Activated naive CD4-positive, alpha-beta T cell treated with anti-CD3 and anti-CD28 coated beads, Interleukin-2, amount 50 U/mL, for 72 hours (primary cell): ENCODE data around the gene STEEP1. TPM values are rescaled to one million over a fixed set of nuclear protein-coding genes. Genes with fewer than 3 reads are reported as not detected.
A peak's percentile ranks its signal among the peaks of the same experiment; 100 is the strongest.
"Not testable (repeated sequence)": the region's sequence is repeated elsewhere in the genome, so short reads cannot be mapped to it uniquely, and the experiment has no call there.

Source experiments
- ATAC-seq, 2 donors: fragments of 150-1000 bp; cut with Tn5 transposase; 2 replicates each; pipeline ENCODE4 v1.10.0; 2021; ENCODE audit warnings: mild to moderate bottlenecking in 2 of 2, moderate library complexity in 2 of 2
- DNase-seq, 2 donors: peaks; one replicate each; pipeline ENCODE4 v3.0.0; 2021 to 2022; ENCODE audit warnings: low spot score in 2 of 2
- H3K27ac Mint-ChIP-seq, 2 donors: one replicate each; pipeline ENCODE4 v1.8.0; 2022; ENCODE audit warnings: mild to moderate bottlenecking in 2 of 2, mixed read lengths in 2 of 2
- H3K36me3 Mint-ChIP-seq, 2 donors: one replicate each; pipeline ENCODE4 v1.8.0; 2022; ENCODE audit warnings: mixed read lengths in 2 of 2
- H3K9me3 Mint-ChIP-seq, 2 donors: one replicate each; pipeline ENCODE4 v1.8.0; 2022; ENCODE audit warnings: mixed read lengths in 2 of 2
- total RNA-seq, 2 donors: library from RNA; stranded (reverse); gene quantifications; one replicate each; pipeline ENCODE4 v1.2.3, GENCODE V29; 2022

STEEP1 gene
- total RNA-seq, 2 donors from 2014 or later: 22.0 to 25.5 TPM

DNA sequence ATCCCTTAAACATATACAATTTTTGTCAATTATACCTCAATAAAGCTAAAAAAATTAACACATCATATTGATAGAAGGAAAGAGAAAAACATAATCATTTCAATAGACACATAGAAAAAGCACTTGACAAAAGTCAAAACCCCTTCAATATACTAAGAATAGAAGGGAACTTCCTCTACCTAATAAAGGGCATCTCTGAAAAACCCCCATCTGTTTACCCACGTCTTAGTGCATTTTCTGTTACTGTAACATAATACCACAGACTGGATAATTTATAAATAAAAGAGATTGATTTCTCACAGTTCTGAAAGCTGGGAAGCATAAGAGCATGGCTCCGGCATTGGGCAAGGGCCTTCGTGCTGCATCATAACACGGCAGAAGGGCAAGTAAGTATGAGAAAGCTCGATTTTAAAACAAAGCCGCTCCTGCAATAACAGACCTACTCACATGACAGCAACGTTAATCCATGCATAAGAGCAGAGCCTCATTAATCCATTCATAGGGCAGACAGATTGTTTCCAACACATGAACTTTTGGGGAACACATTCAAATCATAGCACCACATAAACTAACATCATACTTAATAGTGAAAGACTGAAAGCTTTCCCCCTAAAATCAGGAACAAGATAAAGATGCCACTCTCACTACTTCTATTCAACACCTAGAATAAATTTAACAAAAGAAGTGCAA, 15.7 kb downstream of the STEEP1 start:
- no peaks in the 10 kb centered on the region for H3K36me3 Mint-ChIP-seq
- no peak overlapping the region for H3K27ac Mint-ChIP-seq
- ATAC-seq (no peak), DNase-seq (no peak)
- no peaks in the 10 kb centered on the region for H3K9me3 Mint-ChIP-seq

DNA sequence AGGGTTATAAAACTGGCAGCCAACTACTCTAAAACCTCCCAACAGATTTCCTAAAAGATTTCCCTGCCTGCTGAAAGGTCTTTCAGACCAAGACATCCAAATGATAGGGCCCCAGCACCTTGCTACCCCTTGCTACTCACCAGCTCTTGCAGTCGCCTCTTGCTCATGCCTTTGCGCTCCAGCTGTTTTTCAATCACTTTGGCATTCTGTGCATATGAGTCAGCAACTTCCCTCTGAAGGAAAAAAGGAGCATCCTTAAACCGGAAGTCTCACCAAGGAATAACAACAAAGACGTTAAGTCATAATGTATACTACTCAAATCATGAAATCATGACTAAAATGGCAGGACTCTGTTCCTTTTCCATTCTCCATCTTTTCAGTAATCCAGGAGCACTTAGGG, 24.0 kb downstream of the STEEP1 start:
- Mint-ChIP-seq H3K36me3 (no peaks in the 10 kb centered on the region), H3K27ac (no peak overlapping the region), H3K9me3 (no peaks in the 10 kb centered on the region)
- no peak for ATAC-seq
- DNase-seq: no peak

DNA sequence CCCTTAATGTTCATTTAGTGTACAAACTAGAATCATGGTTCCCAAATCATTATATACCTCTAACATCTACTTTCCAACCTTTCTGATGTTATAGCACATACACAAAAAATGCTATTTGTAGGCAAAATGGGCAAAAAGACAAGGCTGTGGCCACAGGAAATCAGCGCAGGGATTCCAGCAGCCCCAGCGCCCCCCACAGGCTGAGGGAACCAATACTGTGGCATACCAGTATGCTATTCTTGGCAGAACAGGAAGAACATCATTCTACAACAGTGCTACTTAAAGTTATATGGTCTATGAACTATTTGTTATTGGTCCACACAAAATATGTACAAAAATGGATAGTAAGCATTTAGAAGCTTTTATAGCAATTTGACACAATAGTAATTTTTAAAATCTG, 25.3 kb downstream of the STEEP1 start:
- no peak for ATAC-seq
- DNase-seq: no peak
- Mint-ChIP-seq H3K27ac (no peak overlapping the region), H3K36me3 (no peaks in the 10 kb centered on the region), H3K9me3 (no peaks in the 10 kb centered on the region)

DNA sequence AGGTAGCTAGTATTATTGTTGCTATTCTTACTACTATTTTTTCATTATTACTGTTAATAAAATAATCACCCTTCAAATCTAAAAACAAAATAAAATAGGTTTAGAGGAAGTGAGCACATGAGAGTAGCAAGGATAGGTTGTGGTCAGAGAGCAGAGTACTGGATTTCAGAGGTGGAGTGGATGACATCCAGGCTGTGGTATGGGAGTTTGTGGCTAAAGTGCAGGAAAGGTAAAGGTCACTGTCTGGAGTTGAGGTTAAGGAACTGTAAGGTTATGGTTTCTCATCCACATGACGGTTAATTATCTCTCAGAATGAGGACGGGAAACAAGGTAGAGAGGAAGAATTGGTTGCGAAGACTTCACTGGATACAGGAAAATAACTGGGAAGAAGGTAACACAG, 27.7 kb downstream of the STEEP1 start:
- no peaks in the 10 kb centered on the region for H3K36me3 Mint-ChIP-seq
- ATAC-seq (no peak), DNase-seq (no peak)
- H3K9me3 Mint-ChIP-seq: no peaks in the 10 kb centered on the region
- H3K27ac Mint-ChIP-seq: no peak overlapping the region

DNA sequence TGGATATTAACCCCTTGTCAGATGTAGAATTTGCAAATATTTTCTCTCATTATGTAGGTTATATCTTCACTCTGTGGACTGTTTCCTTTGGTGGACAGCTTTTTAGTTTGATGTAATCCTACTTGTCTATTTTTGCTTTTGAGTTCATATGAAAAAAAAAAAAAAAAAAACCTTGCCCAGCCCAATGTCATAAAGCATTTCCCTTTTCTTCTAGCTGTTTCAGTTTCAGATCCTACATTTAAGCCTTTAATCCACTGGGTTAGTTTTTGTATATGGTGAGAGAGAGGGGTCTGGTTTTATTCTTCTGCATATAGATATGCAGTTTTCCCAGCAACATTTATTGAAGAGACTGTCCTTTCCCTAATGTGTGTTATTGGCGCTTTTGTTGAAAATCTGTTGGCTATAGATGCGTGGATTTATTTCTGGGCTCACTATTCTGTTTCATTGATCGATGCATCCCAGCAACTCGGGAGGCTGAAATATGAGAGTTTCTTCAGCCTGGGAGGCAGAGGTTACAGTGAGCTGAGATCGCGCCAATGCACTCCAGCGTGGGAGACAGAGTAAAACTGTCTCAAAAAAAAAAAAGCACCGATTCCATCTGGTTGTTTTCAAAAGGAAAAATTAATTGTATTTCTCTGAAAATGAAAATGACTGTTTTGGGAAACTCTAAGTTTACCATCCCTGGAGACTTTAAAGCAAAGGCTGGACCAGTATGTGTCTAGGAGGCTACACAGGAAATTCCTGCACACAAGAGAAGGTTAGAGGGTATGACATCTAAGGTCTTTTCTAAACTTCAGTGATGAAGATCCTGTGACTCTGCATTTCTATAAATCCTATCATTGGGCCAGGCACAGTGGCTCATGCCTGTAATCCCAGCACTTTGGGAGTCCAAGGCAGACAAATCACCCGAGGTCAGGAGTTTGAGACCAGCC, 35.6 kb downstream of the STEEP1 start:
- DNase-seq (no peak), ATAC-seq (no peak)
- no peaks in the 10 kb centered on the region for H3K9me3 Mint-ChIP-seq
- no peak overlapping the region for H3K27ac Mint-ChIP-seq
- no peaks in the 10 kb centered on the region for H3K36me3 Mint-ChIP-seq

DNA sequence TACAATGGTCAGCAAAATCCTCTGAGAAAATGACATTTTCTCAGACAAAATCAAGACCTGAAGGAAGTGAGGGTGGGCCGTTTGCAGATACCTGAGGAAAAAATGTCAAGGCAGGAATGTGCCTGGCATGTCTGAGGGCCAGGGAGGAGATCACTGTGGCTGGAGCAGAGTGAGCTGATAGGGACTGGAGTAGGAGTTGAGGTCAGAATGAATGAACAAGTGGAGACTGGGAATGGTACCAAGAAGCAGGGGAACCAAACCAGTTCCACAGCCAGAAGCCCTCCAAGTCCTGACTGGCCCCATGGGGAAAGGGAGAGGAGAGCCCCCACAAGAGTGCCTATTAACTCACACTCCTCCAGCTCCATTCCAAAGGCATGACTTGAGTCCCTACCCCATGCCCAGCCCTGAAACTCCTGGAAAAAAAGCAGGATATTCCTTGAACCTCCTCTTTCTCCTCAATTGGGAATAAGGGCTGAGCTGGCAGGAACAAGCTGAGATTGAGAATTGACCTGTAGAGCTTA, 41.5 kb downstream of the STEEP1 start:
- Mint-ChIP-seq H3K9me3 (no peaks in the 10 kb centered on the region), H3K36me3 (no peaks in the 10 kb centered on the region), H3K27ac (peak overlapping the region in 1 of 2 donors; percentile 84)
- DNase-seq: no peak
- ATAC-seq: no peak

DNA sequence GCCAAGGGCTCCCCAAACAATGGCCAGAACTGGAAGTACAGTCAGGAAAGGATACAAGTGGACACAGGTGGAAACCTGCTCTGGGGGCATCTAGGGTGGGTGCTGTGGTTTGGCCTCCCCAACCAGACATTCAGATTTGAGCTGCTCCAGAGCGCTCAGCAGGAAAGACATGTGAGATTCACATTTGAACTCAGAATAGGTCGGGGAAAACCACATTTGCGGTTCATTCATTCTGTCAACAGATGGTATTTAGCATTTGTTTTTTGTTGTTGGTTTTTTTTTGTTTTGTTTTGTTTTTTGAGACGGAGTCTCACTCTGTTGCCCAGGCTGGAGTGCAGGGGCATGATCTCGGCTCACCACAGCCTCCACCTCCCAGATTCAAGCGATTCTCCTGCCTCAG, 44.0 kb downstream of the STEEP1 start:
- H3K36me3 Mint-ChIP-seq: no peaks in the 10 kb centered on the region
- H3K9me3 Mint-ChIP-seq: no peaks in the 10 kb centered on the region
- no peak for ATAC-seq
- DNase-seq: no peak
- no peak overlapping the region for H3K27ac Mint-ChIP-seq

DNA sequence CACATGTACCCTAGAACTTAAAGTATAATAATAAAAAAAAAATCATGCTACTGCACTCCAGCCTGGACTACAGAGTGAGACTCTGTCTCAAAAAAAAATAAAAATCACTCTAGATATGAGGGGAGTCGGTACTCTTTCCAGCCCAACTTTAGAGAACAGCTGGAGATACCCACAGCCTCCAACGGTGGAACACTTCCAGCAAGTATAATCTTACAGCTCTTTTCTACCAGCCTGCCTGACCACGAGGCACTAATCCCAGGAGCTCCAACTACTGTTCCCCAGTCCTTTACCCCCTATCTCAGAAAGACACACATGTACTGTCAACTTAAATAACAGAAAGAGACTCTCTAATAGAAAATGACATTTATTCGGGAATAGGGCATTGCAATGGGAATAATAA, 46.8 kb downstream of the STEEP1 start:
- ATAC-seq: no peak
- no peaks in the 10 kb centered on the region for H3K36me3 Mint-ChIP-seq
- no peak for DNase-seq
- no peaks in the 10 kb centered on the region for H3K9me3 Mint-ChIP-seq
- no peak overlapping the region for H3K27ac Mint-ChIP-seq

DNA sequence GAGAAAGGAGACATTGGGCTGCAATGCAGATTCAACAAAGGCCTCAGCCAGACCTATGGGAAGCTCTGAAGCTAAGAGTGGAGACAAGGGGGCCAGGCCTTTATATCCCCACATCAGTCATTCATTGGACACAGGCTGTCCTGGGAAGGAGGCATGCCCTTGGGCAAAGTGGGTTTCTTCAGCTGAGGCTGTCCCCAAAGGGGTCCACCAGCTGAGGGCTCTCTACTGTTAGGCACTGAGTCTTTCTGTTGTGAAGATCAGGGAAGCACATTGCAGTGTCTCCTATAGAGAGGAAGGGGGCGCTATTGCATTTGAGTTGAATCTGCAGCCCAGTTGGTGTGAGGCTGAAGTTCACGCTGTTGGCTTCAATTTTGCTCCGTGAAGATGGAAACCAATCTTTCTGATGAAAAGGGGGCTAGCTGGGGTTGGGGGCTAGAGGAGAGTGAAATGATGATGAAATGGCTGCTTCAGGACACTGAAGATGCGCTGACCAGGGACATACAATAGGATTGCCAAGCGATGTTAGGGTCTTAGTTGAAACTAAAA, 49.0 kb downstream of the STEEP1 start:
- DNase-seq: peak; percentile 26 to 54
- H3K27ac Mint-ChIP-seq: peak overlapping the region; percentile 28 to 51
- no peaks in the 10 kb centered on the region for H3K36me3 Mint-ChIP-seq
- peak; percentile 87 to 89 for ATAC-seq
- H3K9me3 Mint-ChIP-seq: no peaks in the 10 kb centered on the region

DNA sequence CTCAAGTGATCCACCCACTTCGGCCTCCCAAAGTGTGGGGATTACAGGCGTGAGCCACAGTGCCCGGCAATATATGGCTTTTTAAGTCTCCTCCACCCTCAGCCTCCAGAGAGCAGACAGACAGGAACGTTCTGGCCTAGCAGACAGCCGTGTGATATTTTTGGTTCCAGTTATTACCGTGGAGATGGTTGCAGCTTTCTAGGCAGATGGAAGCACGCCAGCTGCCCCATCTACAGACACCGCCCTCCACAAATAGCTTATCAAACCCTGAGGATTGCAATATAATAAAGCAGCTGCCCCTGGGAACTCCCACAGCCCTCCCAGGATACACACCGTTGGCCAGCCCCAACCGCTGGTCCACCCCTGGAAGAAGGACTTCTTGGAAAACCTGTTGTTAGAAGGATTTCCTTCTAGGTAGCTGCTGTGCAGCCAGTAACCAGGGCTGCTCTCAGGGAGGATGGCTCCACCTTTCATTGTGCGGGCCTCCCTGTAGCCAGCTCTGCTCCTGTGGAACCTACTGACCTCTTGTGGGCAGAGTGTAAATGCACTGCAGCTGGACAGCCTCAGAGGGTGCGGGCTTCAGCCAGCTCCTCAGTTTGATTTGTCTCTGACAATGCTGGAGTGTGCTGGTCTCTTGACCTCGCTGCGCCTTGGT, 52.9 kb downstream of the STEEP1 start:
- no peak for DNase-seq
- Mint-ChIP-seq H3K27ac (no peak overlapping the region), H3K9me3 (no peaks in the 10 kb centered on the region), H3K36me3 (no peaks in the 10 kb centered on the region)
- peak; percentile 76 to 81 for ATAC-seq

DNA sequence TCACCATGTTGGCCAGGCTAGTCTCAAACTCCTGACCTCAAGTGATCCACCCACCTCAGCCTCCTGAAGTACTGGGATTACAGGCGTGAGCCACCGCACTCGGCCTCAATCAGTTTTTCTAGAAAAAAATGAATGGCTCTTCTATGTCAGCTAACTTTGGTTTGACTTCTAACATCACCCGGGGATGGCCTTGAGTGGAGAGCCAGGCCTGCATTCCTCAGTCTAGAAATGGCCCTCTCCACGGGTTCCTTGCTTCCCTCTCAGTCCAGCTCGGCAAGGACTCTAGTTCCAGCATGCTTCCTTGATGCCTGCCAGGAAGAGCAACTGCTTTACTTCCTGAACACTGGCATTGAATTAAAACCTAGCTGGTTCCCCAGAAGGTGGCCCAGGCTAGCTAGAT, 58.0 kb downstream of the STEEP1 start:
- no peak for ATAC-seq
- H3K9me3 Mint-ChIP-seq: no peaks in the 10 kb centered on the region
- no peak for DNase-seq
- no peak overlapping the region for H3K27ac Mint-ChIP-seq
- no peaks in the 10 kb centered on the region for H3K36me3 Mint-ChIP-seq

DNA sequence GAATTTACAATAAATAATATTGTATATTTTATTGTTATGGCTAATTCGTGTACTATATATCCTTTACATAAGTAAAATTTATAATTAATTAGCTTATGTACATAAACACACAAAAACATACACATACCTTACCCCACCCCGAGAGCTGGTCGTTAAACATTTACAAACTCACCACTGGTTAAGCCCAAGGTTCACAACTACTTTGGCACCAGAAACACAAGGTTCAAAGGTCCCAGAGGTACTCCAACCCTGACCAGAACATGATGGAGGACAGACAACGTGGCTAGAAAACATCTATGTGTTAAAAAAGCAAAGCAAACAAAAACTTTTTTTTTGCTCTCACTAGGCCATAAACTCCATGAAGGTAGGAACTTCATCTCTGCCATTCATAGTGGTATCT, 59.3 kb downstream of the STEEP1 start:
- ATAC-seq: no peak
- no peaks in the 10 kb centered on the region for H3K9me3 Mint-ChIP-seq
- H3K27ac Mint-ChIP-seq: no peak overlapping the region
- H3K36me3 Mint-ChIP-seq: no peaks in the 10 kb centered on the region
- no peak for DNase-seq

DNA sequence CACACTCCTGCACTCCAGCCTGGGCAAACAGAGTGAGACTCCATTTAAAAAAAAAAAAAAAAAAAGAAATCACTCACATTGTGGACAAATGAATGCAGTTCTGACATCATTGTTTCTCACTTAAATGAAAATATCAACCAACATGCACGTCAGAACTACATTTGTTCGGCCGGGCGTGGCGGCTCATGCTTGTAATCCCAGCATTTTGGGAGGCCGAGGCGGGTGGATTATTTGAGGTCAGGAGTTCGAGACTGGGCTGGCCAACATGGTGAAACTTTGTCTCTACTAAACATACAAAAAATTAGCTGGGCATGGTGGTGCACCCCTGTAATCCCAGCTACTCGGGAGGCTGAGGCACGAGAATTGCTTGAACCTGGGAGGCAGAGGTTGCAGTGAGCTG, 60.1 kb downstream of the STEEP1 start:
- not testable (repeated sequence) for DNase-seq, H3K27ac Mint-ChIP-seq, H3K36me3 Mint-ChIP-seq, H3K9me3 Mint-ChIP-seq, ATAC-seq

DNA sequence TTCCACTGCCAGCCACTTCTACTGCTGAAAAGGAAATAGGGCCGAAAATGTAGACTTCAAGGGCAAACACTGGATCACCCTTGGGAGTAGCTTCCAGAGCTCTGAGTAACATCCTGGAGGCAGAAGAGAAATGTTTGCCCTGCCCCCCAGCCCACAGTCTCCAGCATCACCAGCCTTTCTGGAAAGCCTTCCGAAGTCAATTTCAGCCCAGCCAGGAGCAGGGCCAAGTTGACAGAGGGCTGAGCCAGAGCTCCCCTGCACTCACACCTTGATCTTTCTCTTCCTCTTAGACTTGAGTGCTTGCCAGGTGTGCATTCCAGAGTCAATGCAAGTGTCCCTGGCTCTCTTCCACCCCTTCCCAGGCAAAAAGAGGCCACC, 61.7 kb downstream of the STEEP1 start:
- H3K9me3 Mint-ChIP-seq: no peaks in the 10 kb centered on the region
- H3K36me3 Mint-ChIP-seq: no peaks in the 10 kb centered on the region
- DNase-seq: no peak
- ATAC-seq: no peak
- H3K27ac Mint-ChIP-seq: no peak overlapping the region

DNA sequence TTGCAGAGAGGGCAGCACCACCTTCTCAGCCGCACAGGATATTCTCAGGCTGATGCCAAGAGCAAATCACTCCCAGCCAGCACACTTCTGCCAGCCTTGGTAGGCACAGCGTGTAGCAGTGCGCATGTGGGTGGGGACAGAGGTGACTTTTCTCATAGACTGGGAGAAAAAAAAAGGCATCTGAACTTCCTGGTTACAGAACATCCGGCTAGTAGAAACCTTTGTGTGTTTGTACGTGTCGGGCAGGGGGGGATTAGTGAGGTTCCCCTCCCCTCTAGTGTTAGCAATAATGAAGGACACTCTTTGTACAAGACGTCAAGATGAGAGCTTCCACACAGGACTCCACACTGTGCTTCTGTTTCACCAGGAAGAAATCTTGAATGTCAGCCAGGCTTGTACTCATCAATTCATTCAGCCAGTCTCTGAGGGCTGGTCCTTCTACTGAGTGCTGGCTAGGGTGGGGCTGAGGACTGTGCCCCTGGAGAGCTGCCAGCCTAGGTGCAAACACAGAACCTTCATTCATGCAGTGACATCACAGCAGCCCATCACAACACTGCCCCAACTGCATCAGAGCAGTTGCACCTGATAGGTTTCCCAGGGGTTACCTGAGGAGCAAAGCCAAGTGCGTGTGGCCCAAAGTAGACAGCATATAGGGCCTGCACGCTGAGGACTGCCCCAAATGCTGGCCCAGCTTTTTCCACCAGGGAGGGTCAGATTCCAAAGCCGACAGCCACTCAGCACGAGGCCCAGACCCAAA, 62.3 kb downstream of the STEEP1 start:
- Mint-ChIP-seq H3K9me3 (no peaks in the 10 kb centered on the region), H3K27ac (peak overlapping the region; percentile 29 to 72), H3K36me3 (no peaks in the 10 kb centered on the region)
- DNase-seq (no peak), ATAC-seq (peak; percentile 53 to 66)

DNA sequence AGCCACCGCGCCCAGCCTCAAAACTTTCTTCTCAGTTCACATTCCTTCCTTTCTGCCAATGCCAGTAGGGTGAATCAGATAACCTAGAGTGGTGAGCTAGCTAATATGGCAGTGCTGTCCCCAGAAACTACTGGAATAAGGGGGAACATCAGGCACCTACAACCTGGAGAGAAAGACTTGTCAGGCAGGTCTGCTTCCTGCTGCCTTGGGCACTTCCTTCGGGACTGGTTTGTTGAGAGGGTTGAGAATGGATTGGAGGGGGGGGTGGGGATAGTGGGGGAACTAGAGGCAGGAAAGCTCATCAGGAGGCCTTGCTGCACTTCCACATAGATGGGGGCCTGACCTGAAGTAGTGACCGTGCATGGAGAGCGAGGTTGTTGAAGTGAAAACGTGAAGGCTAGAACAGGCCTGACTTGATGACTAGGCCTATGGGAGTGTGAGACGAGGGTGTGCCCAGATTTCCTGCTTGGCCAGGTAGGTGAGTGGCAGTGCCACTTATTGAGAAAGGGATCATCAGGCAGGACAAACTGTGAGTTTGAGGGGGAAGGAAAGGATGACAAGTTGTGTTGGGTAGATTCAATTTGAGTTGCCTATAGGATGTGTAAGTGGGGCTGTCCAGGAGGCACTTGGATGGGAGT, 63.6 kb downstream of the STEEP1 start:
- H3K27ac Mint-ChIP-seq: no peak overlapping the region
- H3K9me3 Mint-ChIP-seq: peaks cover 0 to 2% of the 10 kb centered on the region in 2 donors
- DNase-seq (no peak), ATAC-seq (no peak)
- H3K36me3 Mint-ChIP-seq: no peaks in the 10 kb centered on the region
